ENCODE results near the gene MRPS2.
"Not testable (repeated sequence)": the region's sequence is repeated elsewhere in the genome, so short reads cannot be mapped to it uniquely, and the experiment has no call there.

MRPS2 gene

GRCh38 chr9:135516132-135516860, 15.8 kb downstream of the MRPS2 start:
- no peak for DNase-seq

- DNase-seq, result no peak
Measured at GRCh38 chr9:135517407-135517822, 16.9 kb downstream of the MRPS2 start.

GRCh38 chr9:135519179-135519971, 18.9 kb downstream of the MRPS2 start:
- no peak for DNase-seq

- no peak for DNase-seq
Measured at GRCh38 chr9:135520916-135521607, 20.6 kb downstream of the MRPS2 start, which contains the start of gene LCN1. Gene LCN1, plus strand, starts transcription at chr9:135521440. Its CDS starts 58 bp downstream, at chr9:135521498.

- no peak for DNase-seq
Measured at GRCh38 chr9:135521608-135522095, 21.2 kb downstream of the MRPS2 start.

GRCh38 chr9:135522137-135522877, 21.8 kb downstream of the MRPS2 start:
- no peak for DNase-seq

GRCh38 chr9:135522931-135523330, 22.4 kb downstream of the MRPS2 start:
- DNase-seq, result no peak

GRCh38 chr9:135523521-135524129, 23.1 kb downstream of the MRPS2 start:
- DNase-seq, result no peak

GRCh38 chr9:135524130-135524861, 23.8 kb downstream of the MRPS2 start:
- no peak for DNase-seq

GRCh38 chr9:135525241-135526088, 25.0 kb downstream of the MRPS2 start:
- DNase-seq, result no peak

GRCh38 chr9:135526089-135526729, 25.7 kb downstream of the MRPS2 start:
- DNase-seq, result no peak

GRCh38 chr9:135526730-135527571, 26.5 kb downstream of the MRPS2 start:
- DNase-seq, result no peak

- not testable (repeated sequence) for DNase-seq
Measured at GRCh38 chr9:135528842-135529435, 28.5 kb downstream of the MRPS2 start.

GRCh38 chr9:135530146-135530545, 29.7 kb downstream of the MRPS2 start:
- no peak for DNase-seq

GRCh38 chr9:135531096-135531495, 30.6 kb downstream of the MRPS2 start:
- no peak for DNase-seq

- DNase-seq, result no peak
Measured at GRCh38 chr9:135533113-135533512, 32.6 kb downstream of the MRPS2 start.

- DNase-seq, result no peak
Measured at GRCh38 chr9:135533674-135534073, 33.2 kb downstream of the MRPS2 start.

GRCh38 chr9:135534192-135534711, 33.8 kb downstream of the MRPS2 start:
- not testable (repeated sequence) for DNase-seq

Measured in OCI-M1 (cell line).